Measurements from ENCODE around the gene MYBPC2. TPM values are rescaled to one million over a fixed set of nuclear protein-coding genes. Genes with fewer than 3 reads are reported as not detected.
A peak's percentile ranks its signal among the peaks of the same experiment; 100 is the strongest.

MYBPC2 gene
- total RNA-seq, 1 experiment from 2014 or later: 0.11 TPM

DNA sequence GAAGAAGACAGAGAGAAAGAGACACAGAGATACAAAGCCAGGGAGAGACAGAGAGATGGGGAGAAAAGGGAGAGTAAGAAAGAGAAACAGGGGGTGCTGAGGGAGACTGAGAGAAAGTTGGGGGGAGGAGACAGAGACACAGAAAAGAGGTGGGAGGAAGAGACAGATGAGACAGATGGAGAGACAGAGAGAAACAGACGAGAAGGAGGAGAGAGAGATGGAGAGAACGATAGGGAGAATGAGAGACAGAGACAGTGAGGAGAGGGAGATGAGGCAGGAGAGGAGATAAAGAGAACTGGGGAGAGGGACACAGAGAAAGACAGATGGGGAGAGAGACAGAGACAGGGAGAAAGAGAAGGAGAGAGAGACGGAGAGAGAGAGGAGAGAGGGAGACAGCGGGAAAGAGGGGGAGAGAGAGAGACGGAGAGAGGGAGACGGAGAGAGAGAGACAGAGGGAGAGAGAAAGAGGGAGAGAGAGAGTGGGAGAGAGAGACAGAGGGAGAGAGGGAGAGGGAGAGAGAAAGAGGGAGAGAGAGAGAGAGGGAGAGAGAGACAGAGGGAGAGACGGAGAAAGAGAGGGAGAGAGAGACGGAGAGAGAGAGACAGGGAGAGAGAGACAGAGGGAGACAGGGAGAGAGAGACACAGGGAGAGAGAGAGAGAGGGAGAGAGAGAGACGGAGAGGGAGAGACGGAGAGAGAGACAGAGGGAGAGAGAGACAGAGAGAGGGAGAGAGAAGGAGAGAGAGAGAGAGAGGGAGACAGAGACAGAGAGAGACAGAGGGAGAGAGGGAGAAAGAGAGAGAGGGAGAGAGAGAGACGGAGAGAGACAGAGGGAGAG lies 65.7 kb downstream of the MYBPC2 start:
- no peak for DNase-seq (ENCODE audit: low read depth)

DNA sequence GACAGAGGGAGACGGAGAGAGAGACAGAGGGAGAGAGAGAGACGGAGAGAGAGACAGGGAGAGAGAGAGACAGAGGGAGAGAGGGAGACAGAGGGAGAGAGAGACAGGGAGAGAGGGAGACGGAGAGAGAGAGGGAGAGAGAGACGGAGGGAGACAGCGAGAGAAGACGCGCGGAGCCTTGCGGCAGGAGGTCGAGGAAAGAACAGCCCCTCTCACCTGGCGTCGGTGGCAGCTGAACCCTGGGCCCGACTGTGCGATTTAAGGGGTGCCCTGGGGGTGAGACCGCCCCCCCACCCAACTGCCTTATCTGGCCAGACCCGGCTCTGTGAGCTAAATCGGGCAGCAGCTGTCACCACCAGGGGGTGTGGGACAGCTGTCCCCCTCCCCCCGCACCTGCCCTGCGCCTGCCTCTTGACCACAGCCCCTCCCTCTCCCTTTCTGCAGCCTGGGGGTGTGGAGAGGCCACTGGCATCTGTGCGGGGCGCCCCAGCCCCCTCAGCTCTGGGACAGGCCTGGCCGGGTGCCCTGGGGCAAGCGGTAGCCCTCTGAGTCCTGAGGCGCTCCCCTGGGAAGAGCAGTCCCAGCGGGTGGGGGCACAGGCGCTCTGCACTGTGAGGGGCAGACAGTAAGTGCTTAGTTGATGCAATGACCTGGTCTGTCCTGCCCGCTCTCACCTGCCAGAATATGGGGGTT lies 67.5 kb downstream of the MYBPC2 start:
- peak; percentile 71 for DNase-seq (ENCODE audit: low read depth)

DNA sequence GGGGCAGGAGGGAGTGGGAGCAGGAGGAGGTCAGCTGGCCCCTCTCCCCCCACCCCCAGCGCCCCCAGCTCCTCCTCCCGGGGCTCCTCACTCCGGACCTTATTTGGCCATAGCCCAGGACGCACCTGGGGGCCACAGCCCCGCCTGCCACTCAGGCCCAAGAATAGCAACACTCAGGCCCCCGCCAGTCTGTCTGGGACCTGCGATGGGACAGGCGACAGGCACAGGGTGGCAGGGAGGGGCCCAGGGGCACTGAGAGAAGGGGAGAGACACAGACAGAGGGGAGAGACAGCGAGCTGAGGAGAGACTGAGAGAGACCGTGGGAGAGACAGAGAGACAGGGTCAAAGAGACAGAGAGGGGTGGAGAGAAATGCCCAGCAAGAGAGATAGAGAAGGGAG lies 68.1 kb downstream of the MYBPC2 start:
- no peak for DNase-seq (ENCODE audit: low read depth)

DNA sequence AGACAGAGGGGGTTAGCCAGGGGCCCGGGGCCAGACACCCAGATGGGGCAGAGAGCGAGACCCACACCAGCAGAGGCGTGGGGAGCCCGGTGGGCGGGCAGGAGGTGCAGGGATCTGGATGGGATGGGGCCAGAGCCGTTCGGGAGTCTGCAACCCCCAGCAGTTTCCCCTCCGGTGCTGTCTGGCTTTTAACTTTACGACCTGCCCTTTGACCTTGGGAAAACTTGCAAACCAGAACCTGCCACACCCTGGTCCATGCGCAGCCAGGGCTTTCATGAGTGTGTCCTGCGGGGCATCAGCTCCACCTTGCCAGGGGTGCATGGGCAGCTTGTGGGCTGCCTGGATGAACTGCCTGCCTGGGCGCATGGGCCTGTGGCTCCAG lies 68.5 kb downstream of the MYBPC2 start:
- no peak for DNase-seq (ENCODE audit: low read depth)

DNA sequence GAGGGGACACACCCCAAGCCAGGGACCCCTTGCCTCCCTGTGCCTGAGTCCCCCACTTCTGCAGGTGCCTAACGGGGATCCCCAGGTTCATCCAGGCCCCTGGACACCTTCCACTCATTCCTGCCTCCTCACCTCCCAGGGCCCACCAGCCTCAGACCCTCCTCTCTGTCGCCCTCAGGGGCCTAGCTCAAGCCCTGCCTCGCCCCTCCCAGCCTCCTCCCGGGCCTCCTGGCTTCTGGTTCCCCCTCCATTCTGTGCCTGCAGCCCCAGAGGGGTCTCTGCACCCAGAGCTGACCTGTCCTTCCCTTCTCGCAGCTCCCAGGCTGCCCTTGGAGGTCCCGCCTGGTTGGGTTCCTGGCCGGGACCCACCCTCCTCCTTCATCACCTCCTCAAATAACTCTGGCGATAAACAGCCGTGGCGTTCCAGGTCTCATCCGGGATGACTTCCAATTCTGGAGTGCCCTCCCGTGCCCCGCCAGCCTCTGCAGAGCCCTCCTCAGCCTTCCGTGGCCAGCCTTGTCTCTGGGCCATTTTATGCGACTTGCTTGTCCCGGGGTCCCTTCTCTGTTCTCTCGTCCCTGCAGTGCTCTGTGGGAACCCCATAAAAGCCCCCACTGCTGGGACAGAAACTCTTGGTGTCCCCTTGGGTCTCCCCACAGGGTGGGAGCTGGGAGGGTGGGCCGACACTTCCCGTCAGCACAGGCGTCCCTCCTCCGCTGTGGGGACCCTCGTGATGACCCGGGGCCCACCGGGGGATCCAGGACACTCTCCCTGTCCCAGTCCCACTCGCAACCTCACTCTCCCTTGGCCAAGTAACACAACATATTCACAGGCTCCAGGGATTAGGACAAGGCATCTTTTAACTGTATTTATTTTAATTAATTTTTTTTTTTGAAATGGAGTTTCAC lies 69.1 kb downstream of the MYBPC2 start:
- no peak for DNase-seq (ENCODE audit: low read depth)

DNA sequence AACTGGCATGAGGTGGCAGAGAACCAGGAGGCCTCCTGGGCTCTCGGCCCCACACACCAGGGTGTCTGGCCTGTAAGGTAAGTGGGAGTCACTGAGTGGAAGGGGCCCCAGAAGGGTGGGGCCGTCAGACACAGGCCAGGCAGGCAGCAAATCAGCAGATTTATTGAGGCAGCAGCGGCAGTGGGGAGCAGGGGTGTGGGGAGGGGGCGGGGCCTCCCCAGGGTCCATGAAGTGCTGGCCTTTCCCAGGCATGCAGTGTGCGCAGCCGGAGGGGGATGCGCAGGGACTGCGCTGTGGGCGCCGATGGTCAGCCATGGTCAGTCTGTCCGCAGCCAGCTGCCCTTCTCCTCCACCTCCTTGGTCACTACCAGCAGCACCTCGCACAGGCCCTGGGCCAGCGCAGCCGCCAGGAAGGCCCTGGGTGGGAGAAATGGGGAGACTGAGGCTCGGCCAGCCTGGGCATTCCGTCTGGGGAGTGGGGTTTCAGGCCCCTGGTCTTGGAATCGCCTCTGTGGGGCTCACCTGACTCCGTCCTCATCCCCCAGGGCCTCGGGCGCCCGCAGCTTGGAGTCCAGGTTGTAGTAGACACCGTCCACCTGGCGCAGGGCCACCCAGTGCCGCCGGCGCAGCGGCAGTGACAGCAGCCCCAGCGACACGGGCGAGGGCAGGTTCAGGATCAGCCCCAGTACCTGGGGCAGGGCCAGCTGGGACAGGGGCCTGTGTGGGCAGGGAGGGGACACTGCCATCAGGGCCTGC lies 73.3 kb downstream of the MYBPC2 start:
- DNase-seq (ENCODE audit: low read depth): no peak

DNA sequence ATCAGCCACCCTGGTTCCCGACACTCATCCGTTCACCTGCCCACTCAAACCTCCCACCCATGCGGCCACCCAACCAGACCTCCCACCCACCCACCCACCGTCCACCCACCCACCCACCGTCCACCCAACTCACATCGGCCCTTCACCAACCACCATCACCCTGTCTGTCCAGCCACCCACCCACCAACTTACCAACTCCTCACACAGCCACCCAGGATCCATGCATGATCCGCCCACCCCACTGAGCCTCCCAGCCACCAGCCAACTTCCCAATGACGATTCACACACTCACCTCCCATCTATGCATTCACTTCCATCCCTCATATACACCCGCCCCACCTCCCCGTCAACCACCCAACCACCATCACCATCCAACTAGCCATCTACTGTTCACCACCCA lies 74.0 kb downstream of the MYBPC2 start:
- DNase-seq (ENCODE audit: low read depth): no peak

DNA sequence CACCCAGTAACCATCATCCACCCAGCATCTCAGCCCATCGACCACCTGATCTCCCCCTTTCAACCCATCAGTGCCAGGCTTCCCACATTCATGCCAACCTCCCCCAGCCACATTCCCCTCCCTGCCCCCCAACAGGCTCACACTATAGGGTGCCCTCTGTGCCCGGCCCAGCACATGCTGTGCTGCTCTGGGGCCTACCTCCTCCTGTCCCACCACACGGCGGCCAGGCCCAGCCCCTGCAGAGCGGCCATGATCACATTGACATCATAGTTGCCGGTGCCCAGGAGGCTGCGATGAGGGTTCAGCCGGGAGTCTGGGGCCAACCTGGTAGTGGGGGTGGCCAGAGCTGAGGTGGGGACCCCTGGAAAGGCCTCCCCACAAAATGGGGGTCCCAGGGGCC lies 74.7 kb downstream of the MYBPC2 start:
- DNase-seq (ENCODE audit: low read depth): no peak

DNA sequence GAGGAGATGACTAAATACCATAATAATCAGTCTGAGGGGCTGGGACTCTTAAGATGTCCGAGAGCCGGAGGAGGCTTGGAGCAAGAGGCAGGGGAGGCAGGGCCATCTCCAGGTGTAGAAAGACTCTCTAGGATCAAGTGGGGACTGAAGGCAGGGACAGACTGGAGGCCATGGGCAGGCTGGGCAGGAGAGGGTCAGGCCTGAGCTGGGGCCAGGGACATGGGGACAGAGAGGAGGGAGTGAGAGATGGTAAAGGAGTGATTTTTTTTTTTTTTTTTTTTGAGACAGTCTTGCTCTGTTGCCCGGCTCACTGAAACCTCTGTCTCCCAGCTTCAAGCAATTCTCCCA lies 76.1 kb downstream of the MYBPC2 start:
- DNase-seq (ENCODE audit: low read depth): no peak

DNA sequence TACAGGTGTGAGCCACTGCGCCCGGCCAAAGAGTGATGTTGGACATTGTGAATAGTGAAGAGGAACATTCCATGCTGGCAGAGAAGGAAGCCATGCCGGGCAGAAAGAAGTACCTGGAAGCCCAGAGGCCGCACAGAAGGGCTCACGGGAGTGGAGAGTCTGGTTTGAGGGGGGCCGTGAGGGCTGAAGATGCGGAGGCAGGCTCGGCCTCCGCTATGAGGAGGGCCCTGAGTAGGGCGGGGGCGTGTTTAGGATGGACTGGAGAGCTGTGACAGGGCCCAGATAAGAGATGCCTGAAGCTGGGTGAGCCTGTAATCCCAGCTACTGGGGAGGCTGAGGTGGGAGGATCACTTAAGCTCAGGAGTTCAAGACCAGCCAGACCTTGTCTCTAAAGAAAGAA lies 76.7 kb downstream of the MYBPC2 start:
- no peak for DNase-seq (ENCODE audit: low read depth)

DNA sequence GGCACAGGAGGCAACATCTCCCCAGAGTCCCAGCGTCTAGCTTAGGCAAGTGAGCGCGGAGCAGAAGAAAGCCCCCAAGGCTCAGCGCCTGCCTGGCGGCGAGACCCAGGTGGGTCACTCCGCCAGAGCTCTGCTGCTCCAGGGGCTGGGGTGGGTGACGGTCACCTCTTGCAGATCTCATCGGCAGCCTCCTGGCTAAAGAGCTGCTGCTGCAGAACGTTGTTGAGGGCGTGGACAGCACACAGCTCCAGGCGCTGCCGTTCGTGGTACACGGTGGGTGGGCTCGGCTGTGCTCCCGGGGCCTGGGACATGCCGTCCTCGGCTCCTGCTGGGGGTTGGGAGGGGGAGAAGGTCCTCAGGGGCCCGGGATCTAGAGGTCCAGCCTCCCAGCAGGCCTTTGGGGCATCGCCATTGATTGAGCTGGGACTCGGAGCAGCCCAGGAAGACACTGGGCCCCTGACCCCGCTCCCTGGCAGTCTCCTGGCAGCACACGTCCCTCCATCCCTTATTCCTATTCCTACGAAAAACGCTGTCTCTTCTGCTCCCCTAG lies 77.5 kb downstream of the MYBPC2 start:
- DNase-seq (ENCODE audit: low read depth): no peak

DNA sequence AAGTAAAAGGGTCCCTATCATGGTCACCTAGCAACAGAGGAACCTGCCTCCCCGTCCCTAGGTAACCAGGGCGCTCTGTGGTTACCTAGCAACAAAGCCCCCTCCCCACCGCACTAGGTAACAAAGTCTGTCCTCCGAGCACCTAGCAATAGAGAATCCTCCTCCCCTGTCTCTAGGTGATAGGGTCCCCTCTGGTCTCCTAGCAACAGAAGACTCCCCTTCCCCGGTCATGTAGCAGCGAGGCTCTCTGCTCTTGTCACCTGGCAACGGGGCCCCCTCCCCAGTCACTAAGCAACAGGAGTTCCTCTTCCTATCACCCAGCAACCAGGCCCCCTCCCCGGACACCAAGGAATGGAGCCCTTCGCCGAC lies 78.0 kb downstream of the MYBPC2 start:
- DNase-seq (ENCODE audit: low read depth): no peak

DNA sequence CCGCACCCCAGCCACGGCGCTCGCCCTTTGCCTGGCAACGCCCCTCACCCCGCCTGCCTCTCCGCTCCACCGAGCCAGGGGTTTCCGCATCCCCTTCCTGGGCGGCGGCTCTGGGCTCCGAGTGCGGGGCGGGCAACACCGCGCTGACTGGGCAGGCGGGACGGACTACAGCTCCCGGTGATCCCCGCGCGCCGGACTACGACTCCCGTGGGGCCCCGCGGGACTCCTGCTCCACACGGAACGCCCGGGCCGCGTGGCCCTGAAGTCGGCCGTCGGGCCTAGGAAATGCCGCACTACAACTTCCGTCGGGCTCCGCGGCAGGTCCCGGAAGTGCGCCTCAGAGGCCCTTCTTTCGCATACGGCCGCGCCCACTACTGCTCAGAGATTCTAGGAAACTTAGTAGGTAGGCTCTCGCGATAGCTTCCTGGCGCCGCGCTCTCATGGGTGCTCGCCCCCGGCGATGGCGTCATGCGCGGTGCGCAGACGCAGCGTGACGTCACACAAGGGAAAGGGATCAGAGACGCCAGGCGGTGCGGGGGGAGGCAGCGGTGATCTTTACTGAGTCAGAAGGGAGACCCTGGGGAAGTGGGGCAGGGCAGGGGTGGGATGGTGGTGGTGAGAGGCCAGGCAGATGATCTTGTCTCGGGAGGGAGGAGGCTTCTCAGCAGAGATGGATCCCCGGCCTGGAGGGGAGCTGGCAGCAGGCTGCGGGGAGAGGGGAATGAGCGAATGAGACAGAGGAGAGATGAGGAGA lies 78.6 kb downstream of the MYBPC2 start, which contains the start of gene JOSD2:
JOSD2 (minus strand) TSS at position 123 of the 754 bp plus-strand sequence. CDS start 760 bp downstream, outside the sequence.
- peak; percentile 99 for DNase-seq (ENCODE audit: low read depth)

DNA sequence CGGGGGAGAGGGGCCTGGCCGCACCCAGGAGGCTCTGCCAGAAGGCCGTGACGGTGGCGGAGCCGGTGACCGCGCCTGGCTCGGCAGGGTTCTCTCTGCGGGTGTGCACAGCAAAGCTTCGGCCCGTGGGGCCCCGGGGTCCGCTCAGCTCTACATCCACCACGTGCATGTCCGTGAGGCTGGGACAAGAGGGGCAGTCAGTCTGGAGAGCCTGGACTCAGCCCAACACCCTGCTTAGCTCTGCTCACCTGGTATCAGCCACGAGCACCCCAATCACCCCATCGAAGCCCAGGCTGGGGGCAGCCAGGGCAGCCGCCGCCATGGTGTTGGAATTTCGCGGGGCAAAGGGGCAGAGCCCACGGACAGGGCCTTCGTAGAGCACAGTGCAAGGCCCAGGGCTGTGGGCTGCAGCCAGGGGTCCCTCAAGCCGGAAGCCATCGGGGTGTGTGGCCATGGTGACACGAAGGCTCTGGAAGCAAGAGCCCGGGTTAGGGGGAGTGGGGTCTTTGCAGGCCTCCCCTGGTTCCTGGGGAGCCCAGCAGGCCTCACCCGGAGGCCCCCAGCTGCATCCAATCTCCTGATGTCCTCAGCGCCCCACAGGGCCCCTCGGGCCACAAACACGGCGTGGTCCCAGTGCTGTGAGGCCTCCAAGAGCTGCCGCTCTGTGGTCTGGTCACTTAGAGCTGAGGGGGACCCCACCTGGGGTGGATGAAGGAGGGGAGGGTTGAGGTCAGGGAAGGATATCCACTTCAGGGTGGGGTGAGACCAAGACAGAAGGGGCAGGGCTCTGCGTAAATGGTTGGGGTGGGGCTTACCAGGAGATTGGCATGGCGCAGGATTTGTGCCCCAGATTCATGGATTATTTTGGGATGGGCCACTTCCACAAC lies 79.7 kb downstream of the MYBPC2 start:
- no peak for DNase-seq (ENCODE audit: low read depth)

DNA sequence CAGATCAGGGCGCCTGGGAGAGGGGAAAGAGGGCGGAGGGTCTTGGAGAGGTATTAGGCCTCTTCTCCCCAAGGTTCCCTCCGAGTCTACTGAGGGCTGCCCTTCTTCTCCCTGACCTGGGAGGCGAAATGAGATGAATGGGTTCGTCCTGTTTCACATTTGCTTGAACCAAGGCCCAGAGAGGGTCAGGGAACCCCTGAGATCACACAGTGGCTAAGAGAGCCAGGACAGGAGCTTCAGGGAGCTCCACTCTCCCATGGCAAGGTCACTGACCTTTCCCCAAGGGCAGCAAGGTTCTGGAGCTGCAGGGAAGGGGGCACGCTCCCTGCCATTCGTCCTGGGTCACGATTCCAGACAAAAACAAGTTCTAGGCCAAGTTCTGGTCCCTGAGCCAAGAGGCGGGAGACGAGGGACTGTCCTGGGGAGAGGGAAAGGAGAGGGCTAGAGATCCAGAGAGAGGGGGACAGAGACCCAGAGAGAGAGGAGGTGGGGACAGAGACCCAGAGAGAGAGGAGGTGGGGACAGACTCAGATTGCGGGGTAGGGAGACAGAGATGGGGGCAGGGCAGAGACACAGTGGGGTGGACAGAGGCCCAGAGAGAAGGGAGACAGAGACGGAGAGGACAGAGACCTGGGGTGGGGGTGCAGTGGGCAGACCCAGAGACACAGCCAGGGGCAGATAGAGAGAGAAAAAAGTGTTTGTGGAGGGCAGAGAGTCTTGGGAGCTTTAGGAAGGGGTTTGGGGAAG lies 80.5 kb downstream of the MYBPC2 start:
- DNase-seq (ENCODE audit: low read depth): no peak

DNA sequence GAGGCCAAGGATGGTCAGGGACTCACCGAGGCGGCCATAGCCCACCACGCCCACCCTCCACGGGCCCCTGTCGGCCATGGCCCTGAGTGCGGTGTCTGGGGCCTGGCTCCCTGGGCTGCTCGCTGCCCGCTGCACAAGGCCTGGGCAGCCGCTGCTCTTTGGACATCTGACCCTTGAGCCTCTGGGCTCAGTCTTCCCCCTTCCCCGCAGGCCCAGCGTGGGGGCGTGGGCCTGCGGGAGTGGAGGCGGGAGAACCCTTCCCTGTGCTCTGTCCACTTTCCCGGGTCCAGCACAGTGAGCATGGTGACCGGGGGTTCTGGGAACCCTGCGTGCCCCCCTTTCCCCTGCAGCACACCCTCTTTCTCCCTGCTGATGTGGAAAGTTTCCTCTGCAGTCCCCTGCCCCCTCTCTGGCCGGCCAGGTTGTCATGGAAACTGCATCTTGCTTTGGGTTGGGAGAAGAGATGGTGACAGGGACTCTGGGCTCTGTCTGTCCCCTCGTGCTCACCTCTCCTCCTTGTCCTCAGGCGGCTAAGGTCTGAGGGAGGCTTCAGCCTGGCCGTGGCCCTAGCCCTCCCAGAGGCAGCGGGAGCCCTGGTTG lies 81.2 kb downstream of the MYBPC2 start, which contains the start of gene ASPDH:
ASPDH (minus strand) TSS at position 168 of the 600 bp plus-strand sequence; CDS start at position 78, 90 bp downstream.
- no peak for DNase-seq (ENCODE audit: low read depth)

DNA sequence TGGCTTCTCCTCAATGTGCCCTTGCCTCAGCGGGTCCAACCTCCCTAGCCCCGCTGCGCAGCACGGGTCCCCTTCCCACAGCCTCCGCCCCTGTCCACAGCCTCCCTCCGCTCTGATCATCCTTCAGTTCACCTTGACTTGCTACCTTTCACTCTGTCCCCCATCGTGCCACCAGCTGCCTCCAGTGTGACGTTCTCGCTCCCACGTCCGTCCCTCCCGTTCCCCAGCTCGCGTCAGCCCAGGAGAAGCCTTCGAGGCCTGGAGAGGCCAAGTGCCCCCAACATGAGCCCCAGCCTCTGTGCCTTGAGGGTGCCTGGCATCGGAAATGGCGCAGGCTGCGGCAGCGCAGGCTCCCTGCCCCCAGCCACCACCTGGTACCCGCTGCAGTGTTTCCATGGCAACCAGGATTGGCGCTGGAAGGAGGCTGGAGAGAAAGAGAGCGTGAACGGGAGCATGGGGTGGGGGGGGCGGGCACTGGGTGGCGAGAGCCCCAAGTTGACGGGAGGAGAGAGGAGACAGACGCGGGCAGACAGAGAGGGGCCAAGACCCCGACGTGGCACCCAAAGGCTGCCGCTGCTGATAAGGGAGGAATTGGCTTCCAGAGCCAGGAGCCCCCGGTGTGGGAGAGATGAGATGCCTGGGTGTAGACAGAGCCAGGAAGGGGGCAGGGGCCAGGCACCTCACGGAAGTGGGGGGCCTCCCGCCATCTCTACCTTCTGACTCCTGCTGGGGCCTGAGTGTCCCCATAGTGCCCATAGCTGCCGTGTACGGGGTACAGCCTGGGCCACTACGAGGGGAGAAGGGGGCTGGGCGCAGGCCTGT lies 81.9 kb downstream of the MYBPC2 start:
- no peak for DNase-seq (ENCODE audit: low read depth)

Data from LHCN-M2 (cell line).